ENCODE measurements around the gene RERE.

GRCh38 chr1:8821084-8821483 is 3.6 kb upstream of the RERE start:
- TF ChIP-seq SP1 (IDR thresholded peaks at IDR 0.05): no peak
- no peak for TF ChIP-seq BHLHE40 (IDR thresholded peaks at IDR 0.05; ENCODE audit: borderline replicate concordance)
- TF ChIP-seq NFRKB (IDR thresholded peaks at IDR 0.05): no peak
- TF ChIP-seq ZNF384 (IDR thresholded peaks at IDR 0.05): peak; percentile 56
